GM12875 (cell line): ENCODE data around the gene CACNA1G.

Source experiments
- H3K4me3 ChIP-seq: one replicate; pipeline ENCODE4 v1.5.1; 2011; ENCODE audit warnings: low read depth, low read length, control low read depth
- TF ChIP-seq, protein P1 (sequence below): IDR thresholded peaks from 2 replicates; pipeline ENCODE4 v1.5.1; 2011; ENCODE audit warnings: low read depth, mild to moderate bottlenecking, control low read depth, inconsistent platforms, low read length, moderate library complexity, borderline replicate concordance; ENCODE audit not compliant: insufficient read depth

Gene CACNA1G

DNA sequence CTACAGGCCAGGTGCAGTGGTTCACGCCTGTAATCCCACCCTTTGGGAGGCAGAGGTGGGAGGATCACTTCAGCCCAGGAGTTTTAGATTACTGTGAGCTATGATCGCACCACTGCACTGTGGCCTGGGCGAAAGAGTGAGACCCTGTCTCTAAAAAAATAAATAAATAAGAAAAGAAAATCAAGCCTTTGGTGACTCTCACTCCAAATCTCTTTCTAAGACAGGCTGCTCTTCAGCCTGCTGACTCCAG is 75.1 kb downstream of the CACNA1G start:
- TF ChIP-seq, protein P1, sequence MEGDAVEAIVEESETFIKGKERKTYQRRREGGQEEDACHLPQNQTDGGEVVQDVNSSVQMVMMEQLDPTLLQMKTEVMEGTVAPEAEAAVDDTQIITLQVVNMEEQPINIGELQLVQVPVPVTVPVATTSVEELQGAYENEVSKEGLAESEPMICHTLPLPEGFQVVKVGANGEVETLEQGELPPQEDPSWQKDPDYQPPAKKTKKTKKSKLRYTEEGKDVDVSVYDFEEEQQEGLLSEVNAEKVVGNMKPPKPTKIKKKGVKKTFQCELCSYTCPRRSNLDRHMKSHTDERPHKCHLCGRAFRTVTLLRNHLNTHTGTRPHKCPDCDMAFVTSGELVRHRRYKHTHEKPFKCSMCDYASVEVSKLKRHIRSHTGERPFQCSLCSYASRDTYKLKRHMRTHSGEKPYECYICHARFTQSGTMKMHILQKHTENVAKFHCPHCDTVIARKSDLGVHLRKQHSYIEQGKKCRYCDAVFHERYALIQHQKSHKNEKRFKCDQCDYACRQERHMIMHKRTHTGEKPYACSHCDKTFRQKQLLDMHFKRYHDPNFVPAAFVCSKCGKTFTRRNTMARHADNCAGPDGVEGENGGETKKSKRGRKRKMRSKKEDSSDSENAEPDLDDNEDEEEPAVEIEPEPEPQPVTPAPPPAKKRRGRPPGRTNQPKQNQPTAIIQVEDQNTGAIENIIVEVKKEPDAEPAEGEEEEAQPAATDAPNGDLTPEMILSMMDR, result no peak
- no peak overlapping the region for H3K4me3 ChIP-seq

DNA sequence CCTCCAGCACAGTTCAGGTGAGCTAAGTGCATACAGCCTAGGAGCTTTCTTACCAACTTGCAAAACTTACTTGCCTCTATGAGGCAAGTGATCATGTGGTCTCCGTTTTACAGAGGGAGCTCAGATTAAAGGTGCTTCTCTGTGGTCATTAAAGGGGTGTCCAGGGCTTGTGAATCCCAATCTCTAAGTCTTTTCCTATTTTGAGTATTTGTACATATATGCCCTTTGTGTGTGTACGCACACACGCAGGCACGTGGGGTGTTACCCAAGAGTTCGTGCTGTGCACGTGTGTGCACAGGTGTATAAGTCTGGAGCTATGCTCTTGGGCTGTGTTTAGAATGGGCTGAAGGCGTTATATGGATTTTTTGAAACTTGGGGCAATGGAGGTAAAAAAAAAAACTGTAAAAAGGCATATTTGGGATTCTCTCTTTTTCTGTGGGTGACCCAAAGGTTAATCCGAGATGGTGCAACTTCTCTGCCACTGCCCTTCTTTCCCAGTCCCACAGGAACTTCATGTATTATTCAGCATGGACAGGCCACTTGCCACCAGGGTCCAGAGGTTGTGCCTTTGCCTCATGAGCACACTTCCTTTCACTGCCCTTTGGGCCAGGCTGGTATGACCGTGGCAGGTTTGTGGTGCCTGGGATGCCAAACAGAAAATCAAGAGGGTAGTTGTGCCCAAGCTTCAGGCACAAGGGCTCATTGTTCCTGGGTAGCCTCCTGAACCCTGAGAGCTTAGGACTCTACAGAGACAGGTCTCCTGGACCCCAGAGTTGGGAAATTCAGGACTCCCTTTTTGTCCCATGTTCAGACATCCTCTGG is 75.7 kb downstream of the CACNA1G start:
- no peak overlapping the region for H3K4me3 ChIP-seq
- TF ChIP-seq, protein P1, result no peak

DNA sequence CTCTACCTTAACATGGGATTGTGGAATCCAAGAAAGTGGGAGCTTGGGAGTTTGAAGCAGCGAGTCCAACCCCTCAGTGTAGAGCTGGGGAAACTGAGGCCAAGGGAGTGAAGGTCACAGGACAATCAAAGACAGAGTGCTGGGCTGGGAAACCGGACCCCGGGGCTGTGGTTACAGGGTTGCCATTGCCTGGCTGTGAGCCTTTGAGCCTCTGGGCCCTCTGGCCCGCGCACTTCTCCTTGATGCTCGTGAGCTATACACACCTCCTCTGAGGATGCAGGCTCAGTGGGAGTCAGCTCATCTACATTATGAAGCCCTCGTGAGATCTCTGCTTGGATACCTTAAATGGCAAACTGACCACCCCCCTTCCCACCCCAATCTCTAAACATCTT is 76.3 kb downstream of the CACNA1G start:
- TF ChIP-seq, protein P1, result no peak
- H3K4me3 ChIP-seq, result no peak overlapping the region

GRCh38 chr17:50637829-50638605 is 77.5 kb downstream of the CACNA1G start:
- H3K4me3 ChIP-seq, result no peak overlapping the region
- TF ChIP-seq, protein P1, result no peak

GRCh38 chr17:50638606-50638965 is 78.1 kb downstream of the CACNA1G start:
- TF ChIP-seq, protein P1, result no peak
- no peak overlapping the region for H3K4me3 ChIP-seq

GRCh38 chr17:50638966-50639713 is 78.6 kb downstream of the CACNA1G start:
- TF ChIP-seq, protein P1, result no peak
- no peak overlapping the region for H3K4me3 ChIP-seq
